SW480 (cell line): ENCODE results near the gene PDXP.
"Not testable (repeated sequence)": the region's sequence is repeated elsewhere in the genome, so short reads cannot be mapped to it uniquely, and the experiment has no call there.

Source experiments
- DNase-seq: peaks from one replicate; pipeline ENCODE4 v3.0.0-alpha.2; 2016; ENCODE audit warnings: low spot score

The PDXP gene

GRCh38 chr22:37674951-37675929, 16.7 kb downstream of the PDXP start, which contains the start of gene LGALS1:
Gene LGALS1 (plus strand): TSS chr22:37675636. CDS start chr22:37675703, 67 bp downstream.
- DNase-seq = peak; percentile 89

- DNase-seq = no peak
These were observed 17.6 kb downstream of the PDXP start for GRCh38 chr22:37675930-37676735.

- peak; percentile 90 for DNase-seq
These were observed 18.4 kb downstream of the PDXP start for GRCh38 chr22:37676736-37677492.

GRCh38 chr22:37677493-37677974, 19.0 kb downstream of the PDXP start:
- no peak for DNase-seq

GRCh38 chr22:37678372-37678771, 19.8 kb downstream of the PDXP start:
- DNase-seq = no peak

GRCh38 chr22:37679670-37680069, 21.1 kb downstream of the PDXP start:
- no peak for DNase-seq

GRCh38 chr22:37680191-37680851, 21.8 kb downstream of the PDXP start:
- DNase-seq = no peak

GRCh38 chr22:37681001-37681424, 22.5 kb downstream of the PDXP start:
- no peak for DNase-seq

- peak; percentile 76 for DNase-seq
These were observed 23.1 kb downstream of the PDXP start for GRCh38 chr22:37681556-37682049.

GRCh38 chr22:37684803-37685615, 26.5 kb downstream of the PDXP start:
- no peak for DNase-seq

- DNase-seq = peak; percentile 85
These were observed 27.8 kb downstream of the PDXP start, which contains the start of gene NOL12 for GRCh38 chr22:37686002-37686982. Gene NOL12 (plus strand): TSS chr22:37686343. CDS start chr22:37686393, 50 bp downstream.

- no peak for DNase-seq
These were observed 31.9 kb downstream of the PDXP start for GRCh38 chr22:37690407-37690806.

GRCh38 chr22:37690901-37691504, 32.5 kb downstream of the PDXP start:
- no peak for DNase-seq

- no peak for DNase-seq
These were observed 34.2 kb downstream of the PDXP start for GRCh38 chr22:37692627-37693285.

GRCh38 chr22:37694131-37694530, 35.6 kb downstream of the PDXP start:
- DNase-seq = not testable (repeated sequence)

- DNase-seq = not testable (repeated sequence)
These were observed 37.7 kb downstream of the PDXP start for GRCh38 chr22:37696260-37696656.

- peak; percentile 96 for DNase-seq
These were observed 38.4 kb downstream of the PDXP start, which contains the start of gene TRIOBP for GRCh38 chr22:37696657-37697537. Gene TRIOBP (plus strand): TSS chr22:37697048. CDS start chr22:37701366, 4,318 bp downstream.
